T-helper 2 cell (primary cell): ENCODE data around the gene RPS6KA4.
A peak's percentile ranks its signal among the peaks of the same experiment; 100 is the strongest.

Experiments used
- DNase-seq, 5 experiments: peaks; one replicate each; pipeline versions ENCODE4 v3.0.0 to v3.0.0-alpha.2; 2012 to 2022

RPS6KA4 gene

DNA sequence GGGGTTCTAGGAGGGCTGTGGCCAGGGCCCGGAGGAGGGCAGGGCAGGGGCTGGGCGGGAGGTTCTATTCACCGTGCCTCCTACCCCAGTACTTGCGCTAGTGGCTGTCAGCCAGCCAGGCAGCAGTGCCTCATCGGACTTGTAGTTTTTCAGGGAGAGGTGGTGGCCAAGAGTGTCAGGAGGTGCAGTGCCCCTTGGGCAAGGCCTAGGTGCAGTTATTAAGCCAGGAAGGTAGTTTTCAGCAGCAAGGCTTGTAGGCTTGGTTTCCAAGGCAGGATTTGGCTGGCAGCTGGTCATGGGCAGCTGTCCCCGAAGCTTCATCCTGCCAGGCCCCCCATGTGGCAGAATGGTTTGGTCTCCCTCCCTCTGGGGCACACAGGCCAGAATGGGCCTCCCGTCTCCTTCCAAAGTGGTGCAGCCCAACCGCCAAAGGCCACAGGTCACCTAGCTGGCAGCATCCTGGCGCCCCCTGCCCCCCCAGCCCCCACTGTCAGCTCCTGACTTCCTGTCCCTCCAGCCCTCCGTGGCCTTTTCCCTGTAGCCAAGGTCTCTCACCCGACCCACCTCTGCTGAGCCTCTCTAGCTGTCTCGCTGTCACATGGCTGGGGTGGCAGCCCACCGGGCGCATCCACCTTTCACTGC is 10.5 kb upstream of the RPS6KA4 start:
- no peak for DNase-seq

DNA sequence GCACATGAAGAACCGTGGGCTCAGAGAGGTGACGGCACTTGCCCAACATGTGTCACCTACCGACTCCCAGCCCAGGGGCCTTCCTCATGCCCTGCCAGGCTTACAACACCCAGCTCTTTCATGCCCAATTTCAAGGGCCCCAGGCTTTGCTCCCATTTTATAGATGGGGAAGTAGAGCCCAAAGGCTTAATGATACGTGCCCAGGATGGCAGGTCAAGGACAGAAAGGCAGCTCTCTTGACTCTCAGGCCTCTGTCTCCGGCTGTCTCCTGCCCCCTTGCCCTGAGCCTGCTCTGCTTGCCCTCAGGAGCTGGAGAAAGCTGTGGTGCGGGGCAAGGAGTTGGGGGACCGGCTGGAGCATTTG is 10.0 kb upstream of the RPS6KA4 start:
- no peak for DNase-seq

DNA sequence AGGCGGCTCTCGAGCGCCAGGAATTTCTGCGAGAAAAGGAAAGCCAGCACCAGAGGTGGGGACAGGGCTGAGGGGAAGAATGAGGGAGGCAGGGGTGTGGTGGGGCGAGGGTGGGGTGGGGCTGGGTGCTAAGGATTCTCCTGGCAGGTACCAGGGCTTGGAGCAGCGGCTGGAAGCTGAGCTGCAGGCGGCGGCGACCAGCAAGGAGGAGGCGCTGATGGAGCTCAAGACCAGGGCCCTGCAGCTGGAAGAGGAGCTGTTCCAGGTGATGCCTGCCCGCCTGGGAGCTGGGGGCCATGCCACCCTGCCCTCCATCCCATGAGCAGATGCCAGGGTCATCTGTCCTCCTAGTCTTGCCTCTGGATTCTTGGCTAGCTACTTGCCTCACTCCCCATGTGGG is 9.6 kb upstream of the RPS6KA4 start:
- no peak for DNase-seq

DNA sequence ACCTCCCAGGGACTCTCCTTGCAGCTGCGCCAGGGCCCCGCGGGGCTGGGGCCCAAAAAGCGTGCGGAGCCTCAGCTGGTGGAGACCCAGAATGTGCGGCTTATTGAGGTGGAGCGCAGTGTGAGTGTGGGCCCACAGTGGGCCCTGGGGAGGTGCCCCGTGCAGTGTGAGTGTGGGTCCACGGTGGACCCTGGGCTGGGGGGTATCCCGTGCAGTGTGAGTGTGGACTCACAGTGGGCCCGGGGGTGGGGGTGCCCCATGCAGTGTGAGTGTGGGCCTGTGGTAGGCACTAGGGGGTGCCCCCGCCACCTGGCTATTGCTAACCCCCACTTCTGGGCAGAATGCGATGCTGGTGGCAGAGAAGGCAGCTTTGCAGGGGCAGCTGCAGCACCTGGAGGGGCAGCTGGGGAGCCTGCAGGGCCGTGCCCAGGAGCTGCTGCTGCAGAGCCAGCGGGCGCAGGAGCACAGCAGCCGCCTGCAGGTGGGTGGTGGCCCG is 7.8 kb upstream of the RPS6KA4 start:
- DNase-seq: no peak

DNA sequence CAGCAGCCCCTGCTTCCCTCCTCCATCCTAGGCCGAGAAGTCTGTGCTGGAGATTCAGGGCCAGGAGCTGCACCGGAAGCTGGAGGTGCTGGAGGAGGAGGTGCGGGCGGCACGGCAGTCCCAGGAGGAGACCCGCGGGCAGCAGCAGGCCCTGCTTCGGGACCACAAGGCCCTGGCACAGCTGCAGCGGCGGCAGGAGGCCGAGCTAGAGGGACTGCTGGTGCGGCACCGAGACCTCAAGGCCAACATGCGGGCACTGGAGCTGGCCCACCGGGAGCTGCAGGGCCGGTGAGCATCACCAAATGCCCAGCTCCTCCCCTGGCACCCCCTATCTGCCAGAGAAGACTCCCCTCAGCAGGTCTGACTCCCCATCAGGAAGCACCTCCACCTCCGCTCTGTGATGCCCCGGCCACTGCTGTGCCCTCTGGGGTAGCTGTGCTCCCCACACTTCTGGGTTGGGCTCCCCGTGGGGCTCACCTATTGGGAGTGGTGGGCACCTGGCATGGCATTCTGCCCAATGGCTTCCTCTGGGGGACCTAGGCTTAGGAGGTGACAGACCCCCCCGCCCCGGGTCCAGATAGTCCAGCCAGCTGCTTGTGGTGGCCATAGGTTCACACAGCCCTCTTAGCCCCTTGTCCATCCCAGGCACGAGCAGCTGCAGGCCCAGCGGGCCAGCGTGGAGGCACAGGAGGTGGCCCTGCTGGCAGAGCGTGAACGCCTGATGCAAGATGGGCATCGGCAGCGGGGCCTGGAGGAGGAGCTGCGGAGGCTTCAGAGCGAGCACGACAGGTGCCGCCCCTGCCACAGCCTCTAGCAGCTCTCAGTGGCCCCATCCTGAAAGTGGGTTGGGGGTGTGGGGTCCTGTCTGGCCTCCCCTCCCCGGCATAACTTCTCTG is 6.6 kb upstream of the RPS6KA4 start:
- DNase-seq: no peak

DNA sequence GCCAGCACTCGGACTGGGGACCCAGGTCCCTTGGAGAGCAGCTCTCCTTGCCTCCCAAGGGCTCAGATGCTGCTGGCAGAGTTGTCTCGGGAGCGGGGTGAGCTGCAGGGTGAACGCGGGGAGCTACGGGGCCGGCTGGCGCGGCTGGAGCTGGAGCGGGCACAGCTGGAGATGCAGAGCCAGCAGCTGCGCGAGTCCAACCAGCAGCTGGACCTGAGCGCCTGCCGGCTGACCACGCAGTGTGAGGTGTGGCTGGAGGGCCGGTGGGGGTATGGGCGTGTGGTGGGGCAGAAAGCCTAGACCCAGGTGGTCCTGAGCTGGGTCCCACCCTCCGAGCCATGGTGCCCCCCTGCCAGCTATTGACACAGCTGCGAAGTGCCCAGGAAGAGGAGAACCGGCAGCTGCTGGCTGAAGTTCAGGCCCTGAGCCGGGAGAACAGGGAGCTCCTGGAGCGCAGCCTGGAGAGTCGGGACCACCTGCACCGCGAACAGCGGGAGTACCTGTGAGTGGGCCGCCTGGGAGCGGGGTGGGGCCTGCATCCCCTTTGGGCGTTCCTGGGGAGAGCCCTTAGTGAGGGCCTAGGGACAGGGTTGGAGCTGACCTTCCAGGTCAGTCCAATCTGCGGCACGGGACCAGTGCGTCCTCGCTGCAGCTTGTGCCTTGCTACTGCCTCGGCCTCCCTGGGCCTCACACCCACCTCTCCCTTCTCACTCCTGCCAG is 5.8 kb upstream of the RPS6KA4 start:
- no peak for DNase-seq

DNA sequence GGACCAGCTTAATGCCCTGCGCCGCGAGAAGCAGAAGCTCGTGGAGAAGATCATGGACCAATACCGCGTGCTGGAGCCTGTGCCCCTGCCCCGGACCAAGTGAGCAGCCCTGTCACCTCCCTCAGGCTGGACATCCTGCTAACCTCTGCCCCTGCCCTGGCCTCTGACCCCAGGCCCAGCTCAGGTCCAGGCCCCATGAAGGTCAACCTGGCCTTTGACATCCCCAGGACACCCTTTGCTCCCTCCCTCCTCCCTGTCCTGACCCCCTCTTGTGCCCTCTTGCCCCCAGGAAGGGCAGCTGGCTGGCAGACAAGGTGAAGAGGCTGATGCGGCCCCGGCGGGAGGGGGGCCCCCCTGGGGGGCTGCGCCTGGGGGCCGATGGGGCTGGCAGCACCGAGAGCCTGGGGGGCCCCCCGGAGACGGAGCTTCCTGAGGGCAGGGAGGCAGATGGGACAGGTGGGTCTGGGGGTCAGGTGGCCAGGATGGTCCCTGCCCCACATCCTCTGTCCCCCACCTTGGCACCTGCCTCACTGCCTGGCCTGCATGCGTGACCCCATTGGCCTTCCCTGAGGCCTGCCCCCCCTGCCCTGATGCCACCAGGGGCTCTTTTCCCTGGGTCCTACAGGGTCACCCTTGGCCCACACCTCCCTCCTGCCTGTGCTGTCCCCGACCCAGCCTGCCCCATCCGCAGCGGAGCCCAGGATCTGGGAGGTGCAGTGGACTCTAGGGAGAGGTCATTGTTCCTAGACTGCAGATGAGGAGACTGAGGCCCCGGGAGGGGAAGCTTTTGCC is 5.1 kb upstream of the RPS6KA4 start:
- no peak for DNase-seq

DNA sequence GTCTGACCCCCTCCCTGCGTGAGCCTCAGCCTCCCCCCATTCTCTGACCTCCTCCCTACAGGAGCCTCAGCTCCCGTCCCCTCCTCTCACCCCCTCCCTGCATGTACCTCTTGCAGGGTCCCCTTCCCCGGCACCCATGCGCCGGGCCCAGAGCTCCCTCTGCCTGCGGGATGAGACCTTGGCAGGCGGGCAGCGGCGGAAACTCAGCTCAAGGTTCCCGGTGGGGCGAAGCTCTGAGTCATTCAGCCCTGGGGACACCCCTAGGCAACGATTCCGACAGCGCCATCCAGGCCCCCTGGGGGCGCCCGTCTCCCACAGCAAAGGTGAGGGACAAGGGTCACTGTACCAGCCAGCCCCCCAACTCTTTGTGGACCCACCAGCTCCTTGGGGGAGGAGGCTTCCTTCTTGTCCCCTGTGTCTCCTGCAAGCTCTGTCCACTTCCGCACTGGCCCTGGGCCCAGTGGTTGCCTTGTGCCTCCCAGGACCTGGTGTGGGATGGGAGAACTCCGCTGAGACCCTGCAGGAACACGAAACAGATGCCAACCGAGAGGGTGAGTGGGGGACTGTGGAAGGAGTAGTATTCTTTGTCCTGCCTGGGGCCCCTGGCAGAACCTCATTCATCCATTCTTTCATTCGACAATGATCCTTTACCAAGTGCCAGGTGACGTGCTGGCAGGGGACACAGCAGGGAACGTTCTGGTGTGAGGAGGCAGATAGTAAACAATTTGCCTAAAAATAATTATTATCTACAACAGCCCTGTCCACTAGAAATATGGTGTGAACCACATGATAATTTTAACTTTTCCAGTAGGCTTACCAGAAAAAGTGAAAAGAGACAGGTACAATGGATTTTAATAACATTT is 3.7 kb upstream of the RPS6KA4 start:
- DNase-seq: no peak

DNA sequence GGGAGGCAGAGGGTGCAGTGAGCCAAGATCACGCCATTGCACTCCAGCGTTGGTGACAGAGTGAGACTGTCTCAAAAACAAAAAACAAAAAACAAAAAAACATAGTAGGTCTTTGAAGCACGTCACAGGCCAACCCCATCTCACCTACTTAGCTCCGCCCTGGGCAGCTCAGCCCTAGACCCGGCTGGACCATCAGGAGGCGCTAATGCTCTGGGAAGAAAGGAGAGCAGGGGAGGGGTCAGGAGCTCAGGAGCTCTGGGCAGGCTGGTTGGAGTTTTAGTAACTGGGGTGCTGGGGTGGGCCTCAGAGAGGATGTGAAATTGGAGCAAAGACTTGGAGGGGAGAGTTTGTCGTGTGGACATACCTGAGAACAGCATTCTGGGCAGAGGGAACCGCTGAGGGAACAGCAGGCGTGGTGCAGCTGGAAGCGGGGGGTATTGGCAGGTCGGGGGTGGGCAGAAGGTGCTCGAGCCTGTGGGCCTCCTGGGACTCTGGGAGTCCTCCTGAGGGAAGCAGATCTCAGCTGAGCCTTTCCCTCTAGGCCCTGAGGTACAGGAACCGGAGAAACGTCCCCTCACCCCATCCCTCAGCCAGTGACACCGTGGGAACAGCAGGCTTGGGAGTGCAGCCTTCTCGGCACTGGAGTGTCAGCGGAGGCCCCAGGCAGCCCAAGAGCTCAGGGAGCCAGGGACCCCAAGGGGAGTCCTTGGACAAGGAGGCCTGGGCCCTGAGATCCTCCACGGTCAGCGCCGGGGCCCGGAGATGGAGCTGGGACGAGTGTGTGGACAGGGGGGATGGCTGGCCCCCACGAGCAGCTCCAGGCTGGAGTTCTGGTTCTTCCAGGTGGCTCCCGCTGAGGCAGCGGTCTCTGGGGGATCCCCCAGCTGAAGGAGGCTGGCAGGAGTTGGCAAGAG is 2.2 kb upstream of the RPS6KA4 start:
- peak in 1 of 5 experiments; percentile 38 for DNase-seq

DNA sequence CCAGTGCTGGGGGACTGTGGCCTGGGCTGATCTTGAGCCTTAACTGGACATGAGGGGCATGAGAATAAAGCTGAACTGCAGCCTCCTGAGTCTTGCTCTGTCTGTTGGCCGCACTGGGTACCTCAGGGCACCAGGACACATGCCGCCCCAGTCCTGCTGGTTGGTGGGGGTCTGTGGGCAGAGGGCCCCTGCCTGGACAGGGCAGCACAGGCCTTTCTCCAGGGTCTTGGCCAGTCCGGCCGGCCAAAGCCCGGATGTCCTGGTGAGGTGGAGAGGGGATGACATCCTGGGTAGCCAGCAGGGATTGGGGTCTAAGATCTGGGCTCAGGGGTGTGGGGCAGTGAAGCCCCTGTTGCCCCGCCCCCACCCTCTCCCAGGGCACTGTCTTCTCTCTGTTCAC is 1.5 kb upstream of the RPS6KA4 start:
- no peak for DNase-seq

DNA sequence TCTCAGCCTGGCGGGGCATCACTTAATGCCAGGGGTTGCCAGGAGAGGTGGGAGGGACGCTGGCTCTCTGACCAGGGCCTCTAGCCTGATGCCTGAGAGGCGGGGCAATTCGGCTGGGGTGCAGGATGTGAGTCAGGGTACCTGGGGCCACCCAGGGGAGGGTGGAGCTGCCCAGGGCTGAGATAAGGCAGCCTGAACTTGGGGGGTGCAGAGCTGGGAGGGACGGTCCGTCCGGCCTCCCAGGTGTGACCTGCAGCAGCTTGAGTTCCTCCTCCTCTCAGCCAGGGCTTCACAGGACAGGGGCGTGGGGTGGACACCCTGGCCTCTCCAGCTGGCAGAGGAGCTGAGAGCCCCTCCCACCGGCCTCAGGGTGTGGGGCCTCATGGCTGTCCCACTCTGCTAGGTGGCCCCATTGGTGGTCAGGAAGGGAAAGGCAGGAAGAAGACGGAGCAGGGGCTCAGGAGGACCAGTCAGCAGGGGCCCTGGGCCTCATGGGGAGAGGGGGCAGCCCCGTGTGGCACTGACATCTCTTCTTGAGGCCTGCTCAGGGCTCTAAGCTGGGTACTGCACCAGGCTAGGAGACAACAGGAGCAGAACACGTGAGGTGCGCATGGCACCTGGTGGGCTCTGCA is 942 bp upstream of the RPS6KA4 start:
- DNase-seq: no peak

DNA sequence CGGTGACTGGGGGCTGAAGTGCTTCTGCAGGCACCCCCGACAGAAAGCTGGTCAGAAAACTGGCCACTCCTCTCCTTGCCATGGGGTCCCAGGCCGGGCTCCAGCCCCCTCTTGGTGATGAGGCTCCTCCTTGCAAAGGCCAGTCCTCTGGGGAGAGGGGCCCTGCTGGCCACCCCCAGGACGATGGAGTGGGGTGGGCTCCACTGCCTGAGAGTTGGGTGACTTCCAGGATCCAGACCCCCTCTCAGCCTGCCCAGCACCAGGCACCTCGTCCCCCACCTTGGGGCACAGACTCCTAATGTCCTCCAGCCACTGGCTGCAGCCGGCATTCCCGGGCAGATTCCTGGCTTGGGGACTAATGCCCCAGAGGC is 441 bp upstream of the RPS6KA4 start:
- DNase-seq: no peak

DNA sequence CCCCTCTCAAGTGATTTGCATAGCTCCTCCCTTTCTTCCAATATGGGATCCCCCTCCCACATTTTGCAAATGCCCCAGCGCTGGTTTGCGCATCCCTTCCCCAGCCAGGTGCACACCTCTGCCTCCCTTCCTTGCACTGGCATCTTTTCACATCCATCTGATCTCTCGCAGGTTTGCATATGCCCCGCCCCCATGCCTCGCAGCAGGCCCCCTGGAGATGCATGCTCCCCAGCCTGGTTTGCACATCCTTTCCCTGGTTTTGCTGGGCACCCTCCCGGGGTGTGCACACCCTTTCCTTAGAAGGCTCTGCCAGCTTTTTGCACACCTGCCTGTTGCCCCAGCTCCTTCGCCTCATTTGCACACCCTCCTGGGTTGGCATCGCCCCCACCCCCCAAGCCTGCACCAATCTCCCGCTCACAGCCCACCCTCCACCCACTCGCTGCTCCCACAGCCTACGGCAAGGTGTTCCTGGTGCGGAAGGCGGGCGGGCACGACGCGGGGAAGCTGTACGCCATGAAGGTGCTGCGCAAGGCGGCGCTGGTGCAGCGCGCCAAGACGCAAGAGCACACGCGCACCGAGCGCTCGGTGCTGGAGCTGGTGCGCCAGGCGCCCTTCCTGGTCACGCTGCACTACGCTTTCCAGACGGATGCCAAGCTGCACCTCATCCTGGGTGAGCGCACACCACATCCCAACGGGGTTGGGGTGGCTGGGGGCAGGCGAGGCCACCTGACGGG is 917 bp downstream of the RPS6KA4 start:
- peak in 1 of 5 experiments; percentile 77 for DNase-seq

DNA sequence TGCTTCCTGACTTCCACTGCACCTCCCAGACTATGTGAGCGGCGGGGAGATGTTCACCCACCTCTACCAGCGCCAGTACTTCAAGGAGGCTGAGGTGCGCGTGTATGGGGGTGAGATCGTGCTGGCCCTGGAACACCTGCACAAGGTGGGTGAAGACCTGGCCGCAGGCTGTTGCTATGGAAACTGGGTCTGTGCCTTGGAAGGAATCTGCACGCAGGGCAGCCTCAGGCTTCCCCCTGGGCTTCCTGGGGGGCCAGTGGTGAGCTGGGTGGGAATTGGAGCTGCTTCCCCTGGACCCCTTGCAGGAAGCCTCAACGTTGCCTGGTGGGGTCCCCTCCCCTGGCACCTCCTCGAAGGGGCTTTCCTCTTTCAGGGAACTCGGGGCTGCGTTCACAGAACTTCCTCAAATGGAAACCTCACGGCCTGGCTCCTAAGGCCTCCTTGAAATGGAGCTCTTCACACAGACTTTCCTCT is 1.5 kb downstream of the RPS6KA4 start:
- DNase-seq: no peak

DNA sequence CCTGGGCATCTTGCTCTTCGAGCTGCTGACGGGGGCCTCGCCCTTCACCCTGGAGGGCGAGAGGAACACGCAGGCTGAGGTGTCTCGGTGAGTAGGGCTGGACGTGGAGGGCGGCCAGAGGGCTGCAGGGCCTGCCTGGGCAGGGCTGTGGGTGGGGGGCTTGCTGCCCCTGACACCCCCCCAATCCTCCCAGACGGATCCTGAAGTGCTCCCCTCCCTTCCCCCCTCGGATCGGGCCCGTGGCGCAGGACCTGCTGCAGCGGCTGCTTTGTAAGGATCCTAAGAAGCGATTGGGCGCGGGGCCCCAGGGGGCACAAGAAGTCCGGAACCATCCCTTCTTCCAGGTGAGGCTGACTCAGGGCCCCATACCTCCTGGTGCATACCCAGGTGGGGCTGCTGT is 2.7 kb downstream of the RPS6KA4 start:
- no peak for DNase-seq

DNA sequence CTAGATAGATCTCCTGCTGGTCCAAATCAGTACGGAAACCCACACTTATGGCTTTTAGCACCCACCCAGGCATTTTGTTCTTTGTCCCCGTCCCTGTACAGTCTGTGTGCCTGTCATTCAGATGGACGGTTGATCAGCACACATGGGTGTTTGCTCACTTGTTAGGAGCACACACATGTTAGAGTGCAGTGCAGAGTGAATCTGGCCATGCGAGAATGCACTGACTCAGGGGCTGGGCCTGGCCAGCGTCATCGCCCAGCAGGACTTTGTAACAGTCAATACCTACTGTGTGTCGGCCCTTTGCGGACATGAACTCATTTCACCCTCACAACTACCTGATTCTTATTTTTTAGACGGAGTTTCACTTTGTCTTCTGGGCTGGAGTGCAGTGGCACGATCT is 3.4 kb downstream of the RPS6KA4 start:
- DNase-seq: no peak

DNA sequence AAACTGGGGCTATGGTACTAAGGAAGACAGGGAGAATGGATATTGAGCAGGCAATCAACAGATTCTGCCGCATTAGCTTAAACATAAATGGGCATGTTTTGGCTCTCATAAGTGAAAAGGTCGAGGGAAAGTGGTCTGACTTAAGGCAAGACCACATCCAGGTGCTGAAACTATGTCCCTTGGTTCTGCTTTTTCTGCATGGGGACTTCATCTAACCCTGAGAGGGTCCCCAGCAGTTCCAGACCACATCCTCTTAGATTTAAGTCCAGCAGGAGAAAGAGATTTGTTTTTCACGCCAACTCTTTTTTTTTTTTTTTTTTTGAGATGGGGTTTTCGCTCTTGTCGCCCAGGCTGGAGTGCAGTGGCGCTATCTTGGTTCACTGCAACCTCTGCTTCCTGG is 5.5 kb downstream of the RPS6KA4 start:
- DNase-seq: no peak

DNA sequence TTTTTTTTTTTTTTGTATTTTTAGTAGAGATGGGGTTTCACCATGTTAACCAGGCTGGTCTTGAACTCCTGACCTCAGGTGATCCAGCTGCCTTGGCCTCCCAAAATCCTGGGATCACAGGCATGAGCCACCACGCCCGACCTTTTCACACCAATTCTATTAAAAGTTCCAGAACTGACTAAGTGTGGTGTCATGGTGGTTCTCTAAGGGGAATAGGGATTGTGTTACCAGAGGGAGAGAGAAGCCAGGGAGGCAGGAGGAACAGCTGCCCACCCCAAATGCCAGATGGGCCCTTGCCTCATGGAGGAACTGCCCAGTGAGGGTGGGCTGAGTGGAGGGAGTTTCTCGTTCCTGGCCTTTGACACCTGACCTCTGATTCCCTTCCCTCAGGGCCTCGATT is 5.9 kb downstream of the RPS6KA4 start:
- DNase-seq: no peak

DNA sequence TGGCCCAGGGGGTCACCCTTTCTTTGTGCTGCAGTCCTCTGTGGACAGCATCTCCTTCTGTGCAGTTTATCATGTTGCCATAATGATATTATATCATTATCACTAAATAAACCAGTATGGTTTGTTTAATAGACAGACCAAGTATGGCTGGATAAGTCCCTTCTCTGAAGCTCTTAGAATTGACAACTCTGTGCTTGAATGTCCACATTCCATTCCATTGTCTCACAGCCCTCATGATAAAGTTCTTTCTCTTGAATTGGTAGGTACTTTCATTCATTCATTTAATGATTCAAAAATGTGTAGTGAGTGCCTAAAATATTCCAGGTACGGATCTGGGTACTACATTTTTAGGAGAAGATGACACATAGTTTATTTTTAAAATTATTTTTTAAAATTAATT is 7.8 kb downstream of the RPS6KA4 start:
- no peak for DNase-seq
